Activated CD4-positive, alpha-beta T cell treated with anti-CD3 and anti-CD28 coated beads, Interleukin-2, amount 10 ng/mL, durations not matched to agents 24 days and 14 days (primary cell): ENCODE measurements around the gene CASK. TPM values are rescaled to one million over a fixed set of nuclear protein-coding genes. Genes with fewer than 3 reads are reported as not detected.

Experiments
- DNase-seq: peaks from one replicate; pipeline ENCODE4 v3.0.0; 2022
- H3K27ac Mint-ChIP-seq: one replicate; pipeline ENCODE4 v1.8.0; 2022; ENCODE audit warnings: mild to moderate bottlenecking, mixed read lengths
- H3K27me3 Mint-ChIP-seq: one replicate; pipeline ENCODE4 v1.8.0; 2022; ENCODE audit warnings: mixed read lengths
- H3K36me3 Mint-ChIP-seq: one replicate; pipeline ENCODE4 v1.8.0; 2022; ENCODE audit warnings: low read depth, mild to moderate bottlenecking, mixed read lengths
- H3K4me1 Mint-ChIP-seq: one replicate; pipeline ENCODE4 v1.8.0; 2021; ENCODE audit warnings: mixed read lengths
- H3K4me3 Mint-ChIP-seq: one replicate; pipeline ENCODE4 v1.8.0; 2022; ENCODE audit warnings: mild to moderate bottlenecking, moderate library complexity, mixed read lengths
- H3K9me3 Mint-ChIP-seq: one replicate; pipeline ENCODE4 v1.8.0; 2021; ENCODE audit warnings: mixed read lengths
- intact Hi-C: fragments of 100-400 bp; cut with micrococcal nuclease; formaldehyde crosslinking; loops from one replicate; pipeline ENCODE4 v1.15.1; 2023
- total RNA-seq: library from RNA; stranded (reverse); gene quantifications from 2 replicates; pipeline ENCODE4 v1.2.3, GENCODE V29; 2022

Gene CASK
- total RNA-seq, 1 donor from 2014 or later, result 19.3 TPM

GRCh38 chrX:41781500-41781899, 141.9 kb downstream of the CASK start:
- no peaks in the 10 kb centered on the region for H3K4me1 Mint-ChIP-seq
- H3K36me3 Mint-ChIP-seq, result peaks cover 10% of the 10 kb centered on the region
- peak; percentile 61 for DNase-seq
- no peaks in the 10 kb centered on the region for H3K9me3 Mint-ChIP-seq
- intact Hi-C loops, result loop anchor here (5.0 kb wide), 2 partner anchors 1566 to 1776 kb away; no protein-coding TSS in a partner anchor
- H3K27ac Mint-ChIP-seq, result no peak overlapping the region
- H3K27me3 Mint-ChIP-seq, result no peaks in the 10 kb centered on the region
- no peak overlapping the region for H3K4me3 Mint-ChIP-seq

- no peaks in the 10 kb centered on the region for H3K4me1 Mint-ChIP-seq
- no peak overlapping the region for H3K4me3 Mint-ChIP-seq
- H3K27ac Mint-ChIP-seq, result no peak overlapping the region
- no peaks in the 10 kb centered on the region for H3K27me3 Mint-ChIP-seq
- intact Hi-C loops, result loop anchor here (5.0 kb wide), 2 partner anchors 1567 to 1777 kb away; no protein-coding TSS in a partner anchor
- DNase-seq, result no peak
- H3K36me3 Mint-ChIP-seq, result peaks cover 3% of the 10 kb centered on the region
- no peaks in the 10 kb centered on the region for H3K9me3 Mint-ChIP-seq
Observed at GRCh38 chrX:41779941-41780340, 143.4 kb downstream of the CASK start.

GRCh38 chrX:41779030-41779564, 144.3 kb downstream of the CASK start:
- intact Hi-C loops, result no loop called here
- Mint-ChIP-seq H3K36me3 (peaks cover 2% of the 10 kb centered on the region), H3K4me3 (no peak overlapping the region), H3K9me3 (no peaks in the 10 kb centered on the region), H3K27me3 (no peaks in the 10 kb centered on the region), H3K4me1 (no peaks in the 10 kb centered on the region), H3K27ac (no peak overlapping the region)
- no peak for DNase-seq

- Mint-ChIP-seq H3K4me1 (peaks cover 3% of the 10 kb centered on the region), H3K4me3 (no peak overlapping the region), H3K27me3 (no peaks in the 10 kb centered on the region), H3K9me3 (no peaks in the 10 kb centered on the region), H3K36me3 (no peaks in the 10 kb centered on the region), H3K27ac (no peak overlapping the region)
- intact Hi-C loops, result no loop called here
- DNase-seq, result no peak
Observed at GRCh38 chrX:41761702-41762101, 161.7 kb downstream of the CASK start.

GRCh38 chrX:41761169-41761568, 162.2 kb downstream of the CASK start:
- no peak for DNase-seq
- Mint-ChIP-seq H3K27me3 (no peaks in the 10 kb centered on the region), H3K4me1 (peaks cover 3% of the 10 kb centered on the region), H3K4me3 (no peak overlapping the region), H3K9me3 (no peaks in the 10 kb centered on the region), H3K27ac (no peak overlapping the region), H3K36me3 (no peaks in the 10 kb centered on the region)
- intact Hi-C loops, result no loop called here

- no peaks in the 10 kb centered on the region for H3K9me3 Mint-ChIP-seq
- H3K36me3 Mint-ChIP-seq, result no peaks in the 10 kb centered on the region
- DNase-seq, result peak; percentile 64
- intact Hi-C loops, result loop anchor here (1.0 to 10.0 kb wide), 2 partner anchors 202 to 595 kb away; no protein-coding TSS in a partner anchor
- H3K27ac Mint-ChIP-seq, result no peak overlapping the region
- no peaks in the 10 kb centered on the region for H3K27me3 Mint-ChIP-seq
- H3K4me1 Mint-ChIP-seq, result peaks cover 3% of the 10 kb centered on the region
- H3K4me3 Mint-ChIP-seq, result no peak overlapping the region
Observed at GRCh38 chrX:41759817-41760216, 163.5 kb downstream of the CASK start.

GRCh38 chrX:41758401-41758800, 165.0 kb downstream of the CASK start:
- H3K9me3 Mint-ChIP-seq, result no peaks in the 10 kb centered on the region
- H3K4me3 Mint-ChIP-seq, result no peak overlapping the region
- intact Hi-C loops, result loop anchor here (10.0 kb wide), 1 partner anchor 594 kb away; no protein-coding TSS in a partner anchor
- H3K4me1 Mint-ChIP-seq, result peaks cover 5% of the 10 kb centered on the region
- no peaks in the 10 kb centered on the region for H3K27me3 Mint-ChIP-seq
- DNase-seq, result no peak
- peaks cover 2% of the 10 kb centered on the region for H3K36me3 Mint-ChIP-seq
- H3K27ac Mint-ChIP-seq, result no peak overlapping the region

- H3K4me1 Mint-ChIP-seq, result peaks cover 2% of the 10 kb centered on the region
- H3K4me3 Mint-ChIP-seq, result no peak overlapping the region
- H3K27ac Mint-ChIP-seq, result no peak overlapping the region
- no peaks in the 10 kb centered on the region for H3K9me3 Mint-ChIP-seq
- peaks cover 2% of the 10 kb centered on the region for H3K36me3 Mint-ChIP-seq
- H3K27me3 Mint-ChIP-seq, result no peaks in the 10 kb centered on the region
- DNase-seq, result no peak
- intact Hi-C loops, result loop anchor here (10.0 kb wide), 1 partner anchor 586 kb away; no protein-coding TSS in a partner anchor
Observed at GRCh38 chrX:41750716-41751115, 172.6 kb downstream of the CASK start.

GRCh38 chrX:41739871-41740270, 183.5 kb downstream of the CASK start:
- peaks cover 5% of the 10 kb centered on the region for H3K36me3 Mint-ChIP-seq
- intact Hi-C loops, result loop anchor here (10.0 kb wide), 2 partner anchors 295 to 465 kb away; partner anchors contain the start of gene NYX
- H3K27ac Mint-ChIP-seq, result no peak overlapping the region
- no peaks in the 10 kb centered on the region for H3K9me3 Mint-ChIP-seq
- no peaks in the 10 kb centered on the region for H3K27me3 Mint-ChIP-seq
- no peak overlapping the region for H3K4me3 Mint-ChIP-seq
- H3K4me1 Mint-ChIP-seq, result peaks cover 10% of the 10 kb centered on the region
- DNase-seq, result no peak

- Mint-ChIP-seq H3K4me3 (no peak overlapping the region), H3K36me3 (no peaks in the 10 kb centered on the region), H3K27ac (peak overlapping the region; percentile 30), H3K27me3 (no peaks in the 10 kb centered on the region), H3K4me1 (peaks cover 21% of the 10 kb centered on the region), H3K9me3 (no peaks in the 10 kb centered on the region)
- intact Hi-C loops, result loop anchor here (10.0 kb wide), 2 partner anchors 292 to 462 kb away; partner anchors contain the start of gene NYX
- DNase-seq, result peak; percentile 75
Observed at GRCh38 chrX:41737065-41737464, 186.3 kb downstream of the CASK start.

GRCh38 chrX:41734530-41734929, 188.8 kb downstream of the CASK start:
- Mint-ChIP-seq H3K27ac (peak overlapping the region; percentile 85), H3K4me3 (peak overlapping the region; percentile 34), H3K9me3 (no peaks in the 10 kb centered on the region), H3K4me1 (peaks cover 25% of the 10 kb centered on the region), H3K36me3 (no peaks in the 10 kb centered on the region), H3K27me3 (no peaks in the 10 kb centered on the region)
- intact Hi-C loops, result loop anchor here (1.0 to 10.0 kb wide), 5 partner anchors 47 to 460 kb away; partner anchors contain the start of genes GPR34 and NYX
- peak; percentile 58 for DNase-seq

- DNase-seq, result peak; percentile 64
- Mint-ChIP-seq H3K27me3 (no peaks in the 10 kb centered on the region), H3K4me3 (peak overlapping the region; percentile 34)
Observed at GRCh38 chrX:41733939-41734338, 189.4 kb downstream of the CASK start.

GRCh38 chrX:41732260-41732659, 191.1 kb downstream of the CASK start:
- Mint-ChIP-seq H3K9me3 (no peaks in the 10 kb centered on the region), H3K27me3 (no peaks in the 10 kb centered on the region), H3K4me1 (peaks cover 25% of the 10 kb centered on the region), H3K36me3 (peaks cover 1% of the 10 kb centered on the region), H3K4me3 (no peak overlapping the region), H3K27ac (no peak overlapping the region)
- DNase-seq, result no peak
- intact Hi-C loops, result loop anchor here (5.0 to 10.0 kb wide), 3 partner anchors 45 to 457 kb away; partner anchors contain the start of genes GPR34 and NYX

More at GRCh38 chrX:41733939-41734338, 189.4 kb downstream of the CASK start:
- Mint-ChIP-seq H3K9me3 (no peaks in the 10 kb centered on the region), H3K4me1 (peaks cover 25% of the 10 kb centered on the region), H3K27ac (peak overlapping the region; percentile 85), H3K36me3 (no peaks in the 10 kb centered on the region)
- intact Hi-C loops, result loop anchor here (1.0 to 10.0 kb wide), 5 partner anchors 47 to 459 kb away; partner anchors contain the start of genes GPR34 and NYX

GRCh38 chrX:41730081-41730480, 193.3 kb downstream of the CASK start:
- no peak for DNase-seq
- intact Hi-C loops, result loop anchor here (5.0 to 10.0 kb wide), 3 partner anchors 43 to 455 kb away; partner anchors contain the start of genes GPR34 and NYX
- Mint-ChIP-seq H3K9me3 (no peaks in the 10 kb centered on the region), H3K27me3 (no peaks in the 10 kb centered on the region), H3K4me1 (peaks cover 17% of the 10 kb centered on the region), H3K4me3 (no peak overlapping the region), H3K36me3 (peaks cover 1% of the 10 kb centered on the region), H3K27ac (no peak overlapping the region)
